Measurements from ENCODE around the gene LSM4. TPM values are rescaled to one million over a fixed set of nuclear protein-coding genes. Genes with fewer than 3 reads are reported as not detected.

LSM4 gene
- total and polyA plus RNA-seq, 2 of the 13 experiments (the other 11 are each of a cell fraction or from before 2014, with no cell fraction given) = 65.8 to 166 TPM

GRCh38 chr19:18319591-18320135, 3.2 kb downstream of the LSM4 start (continued):
- no peak for TF ChIP-seq ZUFSP (CRISPR knock-in tag; IDR thresholded peaks at IDR 0.05; ENCODE audit: borderline replicate concordance)
- TF ChIP-seq ZSCAN21 (CRISPR knock-in tag; IDR thresholded peaks at IDR 0.05; ENCODE audit: borderline replicate concordance) = no peak
- peak; percentile 31; the same call in 1 of the 2 replicates for TF ChIP-seq ZNF317 (CRISPR knock-in tag; IDR thresholded peaks at IDR 0.05)
- TF ChIP-seq ZSCAN20 (CRISPR knock-in tag; IDR thresholded peaks at IDR 0.05; ENCODE audit: borderline replicate concordance) = no peak
- peak; percentile 47; the same call in 1 of the 2 replicates for TF ChIP-seq BORCS8-MEF2B (CRISPR knock-in tag; IDR thresholded peaks at IDR 0.05)
- no peak for TF ChIP-seq GMEB2 (CRISPR knock-in tag; IDR thresholded peaks at IDR 0.05; ENCODE audit: low read depth)
- no peak for TF ChIP-seq DNMT3B (CRISPR knock-in tag; conservative IDR thresholded peaks at IDR 0.05)
- no peak for TF ChIP-seq PRPF4 (IDR thresholded peaks at IDR 0.05; ENCODE audit: low read depth, low read length, poor library complexity, severe bottlenecking)
- TF ChIP-seq CHCHD3 (CRISPR knock-in tag; IDR thresholded peaks at IDR 0.05) = no peak
- TF ChIP-seq ZNF276 (CRISPR knock-in tag; IDR thresholded peaks at IDR 0.05; ENCODE audit: low read depth) = no peak; the same call in 1 of the 2 replicates
- no peak for TF ChIP-seq ZNF792 (CRISPR knock-in tag; IDR thresholded peaks at IDR 0.05)
- no peak for TF ChIP-seq NFE2L1 (CRISPR knock-in tag; IDR thresholded peaks at IDR 0.05; ENCODE audit: borderline replicate concordance)
- TF ChIP-seq ZFP1 (CRISPR knock-in tag; IDR thresholded peaks at IDR 0.05) = 0 out of 2 replicates have a peak, but pooled peaks have one; percentile 60
- no peak for TF ChIP-seq ZNF468 (CRISPR knock-in tag; IDR thresholded peaks at IDR 0.05)
- peak; percentile 82; the same call in 1 of the 2 replicates for TF ChIP-seq ZNF761 (CRISPR knock-in tag; conservative IDR thresholded peaks at IDR 0.05)
- TF ChIP-seq ZBTB26 (CRISPR knock-in tag; IDR thresholded peaks at IDR 0.05; ENCODE audit: borderline replicate concordance) = peak; percentile 41; the same call in 1 of the 2 replicates
- no peak for TF ChIP-seq FOXM1 (CRISPR knock-in tag; IDR thresholded peaks at IDR 0.05)
- no peak for TF ChIP-seq FIP1L1 (IDR thresholded peaks at IDR 0.05; ENCODE audit: borderline replicate concordance, insufficient read depth, low read depth, low read length)
- TF ChIP-seq ZBTB39 (CRISPR knock-in tag; IDR thresholded peaks at IDR 0.05) = no peak
- no peak for TF ChIP-seq ZFP62 (CRISPR knock-in tag; IDR thresholded peaks at IDR 0.05)
